ENCODE data around the gene OBSCN.

DNA sequence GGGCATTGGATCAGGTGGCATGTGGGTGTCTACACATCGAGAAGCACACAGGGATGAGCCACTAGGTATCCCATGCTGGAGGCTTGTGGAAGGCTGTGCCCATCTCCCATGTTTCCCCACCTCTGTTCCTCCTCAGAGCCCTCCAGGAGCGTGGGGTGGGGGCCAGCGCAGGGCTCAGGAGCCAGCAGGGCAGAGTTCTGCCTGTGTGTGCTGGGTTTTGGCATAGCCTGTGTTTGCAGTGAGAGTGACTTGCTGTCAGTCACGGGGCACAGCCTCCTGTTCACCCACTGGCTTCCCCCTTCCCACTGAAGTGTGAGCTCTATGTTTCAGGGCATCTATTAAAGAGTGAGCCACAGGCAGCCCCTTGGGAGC is 31.8 kb upstream of the OBSCN start:
- TF ChIP-seq, protein P1, sequence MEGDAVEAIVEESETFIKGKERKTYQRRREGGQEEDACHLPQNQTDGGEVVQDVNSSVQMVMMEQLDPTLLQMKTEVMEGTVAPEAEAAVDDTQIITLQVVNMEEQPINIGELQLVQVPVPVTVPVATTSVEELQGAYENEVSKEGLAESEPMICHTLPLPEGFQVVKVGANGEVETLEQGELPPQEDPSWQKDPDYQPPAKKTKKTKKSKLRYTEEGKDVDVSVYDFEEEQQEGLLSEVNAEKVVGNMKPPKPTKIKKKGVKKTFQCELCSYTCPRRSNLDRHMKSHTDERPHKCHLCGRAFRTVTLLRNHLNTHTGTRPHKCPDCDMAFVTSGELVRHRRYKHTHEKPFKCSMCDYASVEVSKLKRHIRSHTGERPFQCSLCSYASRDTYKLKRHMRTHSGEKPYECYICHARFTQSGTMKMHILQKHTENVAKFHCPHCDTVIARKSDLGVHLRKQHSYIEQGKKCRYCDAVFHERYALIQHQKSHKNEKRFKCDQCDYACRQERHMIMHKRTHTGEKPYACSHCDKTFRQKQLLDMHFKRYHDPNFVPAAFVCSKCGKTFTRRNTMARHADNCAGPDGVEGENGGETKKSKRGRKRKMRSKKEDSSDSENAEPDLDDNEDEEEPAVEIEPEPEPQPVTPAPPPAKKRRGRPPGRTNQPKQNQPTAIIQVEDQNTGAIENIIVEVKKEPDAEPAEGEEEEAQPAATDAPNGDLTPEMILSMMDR (IDR thresholded peaks at IDR 0.05): no peak
- TF ChIP-seq POLR2A (IDR thresholded peaks at IDR 0.05): no peak

Measured in adrenal gland (tissue), 5 donors.